Neural cell (in vitro differentiated cells): ENCODE measurements around the gene GATAD1. TPM values are rescaled to one million over a fixed set of nuclear protein-coding genes. Genes with fewer than 3 reads are reported as not detected.

Experiments used
- H2AFZ ChIP-seq: fragments of 200-600, 300-800 bp; sonication (generic), shearing (Covaris generic); 2 replicates; pipeline ENCODE4 v1.6.0; 2014; ENCODE audit warnings: low read depth, mild to moderate bottlenecking, antibody characterized with exemption, low read length, moderate library complexity
- H3F3A ChIP-seq: fragments of 200-600 bp; shearing (Covaris generic); 2 replicates; pipeline ENCODE4 v1.6.1; 2016; ENCODE audit warnings: mild to moderate bottlenecking, moderate library complexity, mixed read lengths, antibody characterized with exemption, low read length; ENCODE audit not compliant: insufficient read depth, poor library complexity, severe bottlenecking
- H3K27ac ChIP-seq: fragments of 200-600, 300-800 bp; sonication (generic), shearing (Covaris generic); 2 replicates; pipeline ENCODE4 v1.5.1; 2014; ENCODE audit warnings: mild to moderate bottlenecking, low read length, moderate library complexity
- H3K27me3 ChIP-seq: fragments of 300-800, 200-600 bp; sonication (generic), shearing (Covaris generic); 2 replicates; pipeline ENCODE4 v1.6.0; 2014; ENCODE audit warnings: mild to moderate bottlenecking, low read depth, low read length, moderate library complexity; ENCODE audit not compliant: insufficient read depth
- H3K36me3 ChIP-seq: fragments of 300-800, 200-600 bp; sonication (generic), shearing (Covaris generic); 2 replicates; pipeline ENCODE4 v1.5.1; 2014; ENCODE audit warnings: mild to moderate bottlenecking, antibody characterized with exemption, low read length, moderate library complexity; ENCODE audit not compliant: insufficient read depth
- H3K4me2 ChIP-seq: fragments of 300-800, 200-600 bp; sonication (generic), shearing (Covaris generic); 2 replicates; pipeline ENCODE4 v1.6.0; 2014; ENCODE audit warnings: mild to moderate bottlenecking, low read length
- H3K4me3 ChIP-seq: fragments of 300-800, 200-600 bp; sonication (generic), shearing (Covaris generic); 2 replicates; pipeline ENCODE4 v1.5.1; 2014; ENCODE audit warnings: mild to moderate bottlenecking, low read length, moderate library complexity
- H3K79me2 ChIP-seq: fragments of 200-600 bp; shearing (Covaris generic); replicated peaks from 2 replicates; pipeline ENCODE4 v1.6.0; 2014; ENCODE audit warnings: mild to moderate bottlenecking, low read length, moderate library complexity; ENCODE audit not compliant: insufficient read depth
- H3K9ac ChIP-seq: fragments of 300-800, 200-600 bp; sonication (generic), shearing (Covaris generic); 2 replicates; pipeline ENCODE4 v1.6.1; 2016; ENCODE audit warnings: mild to moderate bottlenecking, low read length, mixed read lengths
- H3K9me2 ChIP-seq: fragments of 200-600 bp; shearing (Covaris generic); 2 replicates; pipeline ENCODE4 v1.6.1; 2016; ENCODE audit warnings: mild to moderate bottlenecking, low read length, mixed read lengths; ENCODE audit not compliant: insufficient read depth
- H3K9me3 ChIP-seq: fragments of 200-600, 300-800 bp; sonication (generic), shearing (Covaris generic); 2 replicates; pipeline ENCODE4 v1.6.1; 2016; ENCODE audit warnings: mild to moderate bottlenecking, mixed run types, low read length, moderate library complexity, mixed read lengths
- H4K20me1 ChIP-seq: fragments of 200-600 bp; shearing (Covaris generic); 2 replicates; pipeline ENCODE4 v1.6.1; 2016; ENCODE audit warnings: mild to moderate bottlenecking, mixed run types; ENCODE audit not compliant: insufficient read depth
- CTCF ChIP-seq: fragments of 450-650 bp; IDR thresholded peaks from 2 replicates; pipeline ENCODE4 v1.5.1; 2014; ENCODE audit warnings: antibody characterized with exemption, mild to moderate bottlenecking, moderate library complexity; ENCODE audit not compliant: poor library complexity, severe bottlenecking
- EP300 ChIP-seq: fragments of 450-650 bp; conservative IDR thresholded peaks from 2 replicates; pipeline ENCODE4 v1.6.1; 2014; ENCODE audit warnings: antibody characterized with exemption, mild to moderate bottlenecking, moderate library complexity; ENCODE audit not compliant: poor library complexity, severe bottlenecking
- EZH2 ChIP-seq: fragments of 200-600, 300-800 bp; shearing (Covaris generic), sonication (generic); IDR thresholded peaks from 2 replicates; pipeline ENCODE4 v1.6.1; 2014; ENCODE audit warnings: antibody characterized with exemption, low read length, borderline replicate concordance, mild to moderate bottlenecking; ENCODE audit not compliant: insufficient read depth, poor library complexity, severe bottlenecking
- MXI1 ChIP-seq: fragments of 450-650 bp; conservative IDR thresholded peaks from 2 replicates; pipeline ENCODE4 v1.6.1; 2014; ENCODE audit warnings: antibody characterized with exemption, mild to moderate bottlenecking; ENCODE audit not compliant: poor library complexity, severe bottlenecking
- POLR2AphosphoS5 ChIP-seq: IDR thresholded peaks from 2 replicates; pipeline ENCODE4 v1.6.1; 2012
- RAD21 ChIP-seq: fragments of 450-650 bp; conservative IDR thresholded peaks from 2 replicates; pipeline ENCODE4 v1.6.1; 2014; ENCODE audit warnings: antibody characterized with exemption, mild to moderate bottlenecking, moderate library complexity
- REST ChIP-seq: IDR thresholded peaks from 2 replicates; pipeline ENCODE4 v1.6.1; 2012; ENCODE audit warnings: borderline replicate concordance
- SMC3 ChIP-seq: fragments of 450-650 bp; conservative IDR thresholded peaks from 2 replicates; pipeline ENCODE4 v1.6.1; 2014; ENCODE audit warnings: antibody characterized with exemption, mild to moderate bottlenecking, moderate library complexity; ENCODE audit not compliant: poor library complexity
- TAF1 ChIP-seq: IDR thresholded peaks from 2 replicates; pipeline ENCODE4 v1.6.1; 2012; ENCODE audit warnings: low read depth
- polyA plus RNA-seq: library from polyadenylated mRNA; depleted of rRNA; stranded (reverse); fragments of >200 nt; gene quantifications from 2 replicates; pipeline ENCODE4 v1.2.3, GENCODE V29; 2014

The GATAD1 gene
- polyA plus RNA-seq, 1 donor from 2014 or later, result 28.9 TPM

- TF ChIP-seq EP300, result no peak
Measured at GRCh38 chr7:92427193-92427592, 20.1 kb upstream of the GATAD1 start (continued).

- Histone ChIP-seq H3K79me2 (no peaks in the 10 kb centered on the region), H3K27ac (no peak overlapping the region), H2AFZ (no peak overlapping the region), H3K36me3 (no peaks in the 10 kb centered on the region), H3K27me3 (no peaks in the 10 kb centered on the region), H3K4me2 (no peak overlapping the region), H3F3A (no peaks in the 10 kb centered on the region), H3K9me3 (no peaks in the 10 kb centered on the region), H3K9me2 (no peaks in the 10 kb centered on the region), H3K4me3 (no peak overlapping the region), H3K9ac (no peak overlapping the region), H4K20me1 (no peaks in the 10 kb centered on the region)
- TF ChIP-seq POLR2AphosphoS5 (no peak), RAD21 (no peak), REST (no peak)
Measured at GRCh38 chr7:92432299-92432946, 14.9 kb upstream of the GATAD1 start.

- no peaks in the 10 kb centered on the region for H3K79me2 ChIP-seq
- H3K36me3 ChIP-seq, result no peaks in the 10 kb centered on the region
- H3K27ac ChIP-seq, result no peak overlapping the region
- H2AFZ ChIP-seq, result no peak overlapping the region
- H3K4me3 ChIP-seq, result no peak overlapping the region
- no peaks in the 10 kb centered on the region for H4K20me1 ChIP-seq
- H3K4me2 ChIP-seq, result no peak overlapping the region
- H3K9me3 ChIP-seq, result no peaks in the 10 kb centered on the region
- H3K27me3 ChIP-seq, result no peaks in the 10 kb centered on the region
- TF ChIP-seq POLR2AphosphoS5, result no peak
- H3K9me2 ChIP-seq, result no peaks in the 10 kb centered on the region
- H3F3A ChIP-seq, result no peaks in the 10 kb centered on the region
- H3K9ac ChIP-seq, result no peak overlapping the region
Measured at GRCh38 chr7:92433019-92433418, 14.3 kb upstream of the GATAD1 start.

GRCh38 chr7:92435542-92435941 lies 11.7 kb upstream of the GATAD1 start:
- no peak for TF ChIP-seq REST
- TF ChIP-seq TAF1, result no peak
- TF ChIP-seq RAD21, result no peak
- TF ChIP-seq POLR2AphosphoS5, result no peak
- no peak for TF ChIP-seq EZH2
- no peak for TF ChIP-seq MXI1
- TF ChIP-seq SMC3, result no peak
- TF ChIP-seq CTCF, result no peak
- no peak for TF ChIP-seq EP300
- Histone ChIP-seq H3K79me2 (no peaks in the 10 kb centered on the region), H3K4me2 (no peak overlapping the region)

More at GRCh38 chr7:92435542-92435941, 11.7 kb upstream of the GATAD1 start:
- Histone ChIP-seq H3K36me3 (no peaks in the 10 kb centered on the region), H3K27ac (no peak overlapping the region), H3K27me3 (no peaks in the 10 kb centered on the region), H3K9ac (no peak overlapping the region), H3K9me2 (no peaks in the 10 kb centered on the region), H2AFZ (no peak overlapping the region), H4K20me1 (no peaks in the 10 kb centered on the region), H3K9me3 (no peaks in the 10 kb centered on the region), H3F3A (no peaks in the 10 kb centered on the region), H3K4me3 (no peak overlapping the region)
